ENCODE results near the gene PTCH2.

PTCH2 gene, protein sequence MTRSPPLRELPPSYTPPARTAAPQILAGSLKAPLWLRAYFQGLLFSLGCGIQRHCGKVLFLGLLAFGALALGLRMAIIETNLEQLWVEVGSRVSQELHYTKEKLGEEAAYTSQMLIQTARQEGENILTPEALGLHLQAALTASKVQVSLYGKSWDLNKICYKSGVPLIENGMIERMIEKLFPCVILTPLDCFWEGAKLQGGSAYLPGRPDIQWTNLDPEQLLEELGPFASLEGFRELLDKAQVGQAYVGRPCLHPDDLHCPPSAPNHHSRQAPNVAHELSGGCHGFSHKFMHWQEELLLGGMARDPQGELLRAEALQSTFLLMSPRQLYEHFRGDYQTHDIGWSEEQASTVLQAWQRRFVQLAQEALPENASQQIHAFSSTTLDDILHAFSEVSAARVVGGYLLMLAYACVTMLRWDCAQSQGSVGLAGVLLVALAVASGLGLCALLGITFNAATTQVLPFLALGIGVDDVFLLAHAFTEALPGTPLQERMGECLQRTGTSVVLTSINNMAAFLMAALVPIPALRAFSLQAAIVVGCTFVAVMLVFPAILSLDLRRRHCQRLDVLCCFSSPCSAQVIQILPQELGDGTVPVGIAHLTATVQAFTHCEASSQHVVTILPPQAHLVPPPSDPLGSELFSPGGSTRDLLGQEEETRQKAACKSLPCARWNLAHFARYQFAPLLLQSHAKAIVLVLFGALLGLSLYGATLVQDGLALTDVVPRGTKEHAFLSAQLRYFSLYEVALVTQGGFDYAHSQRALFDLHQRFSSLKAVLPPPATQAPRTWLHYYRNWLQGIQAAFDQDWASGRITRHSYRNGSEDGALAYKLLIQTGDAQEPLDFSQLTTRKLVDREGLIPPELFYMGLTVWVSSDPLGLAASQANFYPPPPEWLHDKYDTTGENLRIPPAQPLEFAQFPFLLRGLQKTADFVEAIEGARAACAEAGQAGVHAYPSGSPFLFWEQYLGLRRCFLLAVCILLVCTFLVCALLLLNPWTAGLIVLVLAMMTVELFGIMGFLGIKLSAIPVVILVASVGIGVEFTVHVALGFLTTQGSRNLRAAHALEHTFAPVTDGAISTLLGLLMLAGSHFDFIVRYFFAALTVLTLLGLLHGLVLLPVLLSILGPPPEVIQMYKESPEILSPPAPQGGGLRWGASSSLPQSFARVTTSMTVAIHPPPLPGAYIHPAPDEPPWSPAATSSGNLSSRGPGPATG

DNA sequence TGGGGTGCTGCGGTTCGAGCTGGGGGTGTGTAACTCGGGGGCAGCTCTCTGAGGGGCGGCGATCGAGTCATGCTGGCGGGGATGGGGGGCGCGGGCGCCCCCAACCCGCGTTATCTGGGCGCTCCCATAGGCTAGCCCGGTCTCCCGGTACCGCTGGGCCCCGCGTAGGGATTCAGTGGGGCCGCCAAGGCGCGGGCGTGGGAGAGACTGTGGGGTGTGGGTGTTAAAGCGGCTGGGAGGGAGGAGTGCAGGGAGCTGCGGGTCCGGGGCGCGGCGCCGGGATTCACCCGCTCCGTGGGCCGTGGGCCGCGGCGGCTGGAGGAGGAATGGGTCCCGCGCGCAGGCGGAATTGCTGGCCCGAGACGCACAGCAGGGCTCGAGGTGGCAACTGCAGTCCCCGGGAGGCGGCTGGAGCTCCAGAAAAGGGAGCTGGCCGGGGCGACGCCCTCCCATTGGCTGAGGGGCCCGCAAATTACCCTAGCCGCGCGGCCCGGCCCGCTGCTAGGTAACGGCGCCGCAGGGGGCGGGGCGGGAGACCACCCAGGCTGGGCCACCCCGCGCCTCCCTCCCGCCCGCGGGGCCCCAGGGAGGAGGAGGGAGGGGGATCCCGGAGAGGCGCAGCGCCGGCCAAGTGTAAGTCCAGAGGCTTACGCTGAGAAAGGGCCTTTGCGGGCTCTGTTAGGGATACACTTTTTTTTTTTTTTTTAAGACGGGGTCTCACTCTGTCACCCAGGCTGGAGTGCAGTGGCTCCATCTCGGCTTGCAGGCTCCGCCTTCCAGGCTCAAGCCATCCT is at the start of gene PTCH2:
Gene PTCH2, minus strand, starts transcription at position 392 of the 794 bp plus-strand sequence. Its CDS starts 321 bp downstream, at position 71.
- no peak for DNase-seq (ENCODE audit: low read depth)

GRCh38 chr1:44890007-44890406 is 47.0 kb upstream of the PTCH2 start:
- no peak for DNase-seq (ENCODE audit: low read depth)

DNA sequence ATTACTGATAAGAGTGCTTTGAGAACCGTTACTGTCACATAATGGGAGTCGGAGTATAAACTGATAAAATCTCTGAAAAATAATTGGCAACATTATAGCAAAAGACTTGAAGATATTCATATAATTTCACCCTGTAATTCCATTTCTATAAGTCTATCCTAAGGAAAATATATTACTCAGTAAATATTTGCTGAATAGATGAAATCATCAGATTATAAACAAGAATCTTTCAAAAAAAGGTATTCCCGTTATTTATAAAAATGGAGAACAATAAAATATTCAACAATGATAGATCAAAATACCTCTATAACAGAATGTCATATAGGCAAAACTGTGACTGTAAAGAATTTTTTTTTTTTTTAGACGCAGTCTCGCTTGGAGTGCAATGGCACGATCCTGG is 42.4 kb upstream of the PTCH2 start:
- DNase-seq (ENCODE audit: low read depth), result no peak

DNA sequence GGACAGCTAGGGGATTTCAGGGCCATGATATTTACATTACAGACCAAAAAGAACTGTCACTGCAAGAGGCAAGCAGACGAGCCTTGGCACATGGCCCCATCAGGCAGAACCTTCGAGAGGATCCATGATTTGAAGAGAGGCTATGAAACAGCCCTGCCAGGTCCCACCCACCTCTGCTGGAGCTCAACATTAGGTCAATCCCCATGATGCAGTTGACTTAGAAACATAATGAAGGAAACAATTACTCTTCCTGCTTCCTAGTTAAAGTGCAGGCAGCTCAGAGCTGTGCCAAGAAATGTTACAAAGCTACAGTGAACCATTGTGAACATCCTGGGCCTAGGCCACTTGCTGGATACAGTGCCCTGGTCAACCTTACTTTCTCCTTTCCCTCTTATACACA is 41.7 kb upstream of the PTCH2 start:
- DNase-seq (ENCODE audit: low read depth), result no peak

GRCh38 chr1:44881011-44881632 is 38.1 kb upstream of the PTCH2 start:
- DNase-seq (ENCODE audit: low read depth), result no peak

DNA sequence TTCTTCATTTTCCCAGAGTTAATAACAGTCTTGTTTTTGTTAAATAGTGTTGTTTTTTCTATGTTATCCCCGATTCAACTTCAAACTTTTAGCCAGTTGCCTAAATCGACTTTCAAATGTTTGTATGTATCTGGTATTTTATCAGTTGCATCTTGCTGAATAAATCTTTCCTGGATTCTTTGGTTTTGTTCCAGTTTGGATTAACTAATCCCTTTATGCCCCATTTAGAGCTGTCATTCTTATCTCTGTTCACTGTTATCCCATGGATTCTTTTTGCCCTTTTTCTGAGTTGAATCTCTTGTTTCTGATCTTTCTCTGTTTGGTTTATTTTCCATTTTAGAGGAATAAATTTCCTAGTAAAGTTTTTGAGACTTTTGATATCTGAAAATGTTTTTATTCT is 31.1 kb upstream of the PTCH2 start:
- DNase-seq (ENCODE audit: low read depth), result no peak

GRCh38 chr1:44870096-44870495 is 27.0 kb upstream of the PTCH2 start:
- no peak for DNase-seq (ENCODE audit: low read depth)

DNA sequence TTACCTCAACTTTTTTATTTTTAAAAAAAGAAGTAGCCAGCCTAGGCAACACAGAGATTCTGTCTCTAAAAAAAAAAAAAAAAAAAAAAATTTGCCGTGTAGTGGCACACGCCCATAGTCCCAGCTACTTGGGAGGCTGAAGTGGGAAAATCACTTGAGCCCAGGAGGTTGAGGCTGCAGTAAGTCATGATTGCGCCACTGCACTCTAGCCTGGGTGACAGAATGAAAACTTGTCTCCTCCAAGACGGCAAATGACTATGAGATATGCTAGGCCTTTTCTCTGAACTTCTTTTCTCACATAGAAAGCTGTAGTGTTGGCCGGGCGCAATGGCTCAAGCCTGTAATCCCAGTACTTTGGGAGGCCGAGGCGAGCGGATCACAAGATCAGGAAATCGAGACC is 24.7 kb upstream of the PTCH2 start:
- no peak for DNase-seq (ENCODE audit: low read depth)

- no peak for DNase-seq (ENCODE audit: low read depth)
Observed at GRCh38 chr1:44862829-44863401, 19.9 kb upstream of the PTCH2 start.

GRCh38 chr1:44860891-44861425 is 17.9 kb upstream of the PTCH2 start:
- DNase-seq (ENCODE audit: low read depth), result no peak

DNA sequence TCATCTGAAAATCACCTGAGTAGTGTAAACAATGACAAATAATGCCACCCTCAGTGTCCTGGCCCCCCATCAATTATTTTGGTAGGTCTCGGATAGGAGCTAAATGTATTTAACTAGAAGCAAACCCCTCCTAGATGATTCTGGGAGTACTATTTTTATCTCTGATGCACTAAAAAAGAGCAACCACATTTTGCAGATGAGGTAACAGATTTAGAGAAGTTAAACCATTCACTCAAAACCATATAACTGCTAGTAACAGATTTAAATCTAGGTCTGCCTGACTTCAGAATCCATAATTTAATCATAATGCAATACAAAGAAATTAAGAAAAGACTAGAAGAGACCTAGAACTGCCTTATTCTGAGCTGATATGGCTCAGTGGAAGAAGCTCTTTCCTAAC is 17.3 kb upstream of the PTCH2 start:
- DNase-seq (ENCODE audit: low read depth), result no peak

- DNase-seq (ENCODE audit: low read depth), result no peak
Observed at GRCh38 chr1:44857446-44857845, 14.4 kb upstream of the PTCH2 start.

DNA sequence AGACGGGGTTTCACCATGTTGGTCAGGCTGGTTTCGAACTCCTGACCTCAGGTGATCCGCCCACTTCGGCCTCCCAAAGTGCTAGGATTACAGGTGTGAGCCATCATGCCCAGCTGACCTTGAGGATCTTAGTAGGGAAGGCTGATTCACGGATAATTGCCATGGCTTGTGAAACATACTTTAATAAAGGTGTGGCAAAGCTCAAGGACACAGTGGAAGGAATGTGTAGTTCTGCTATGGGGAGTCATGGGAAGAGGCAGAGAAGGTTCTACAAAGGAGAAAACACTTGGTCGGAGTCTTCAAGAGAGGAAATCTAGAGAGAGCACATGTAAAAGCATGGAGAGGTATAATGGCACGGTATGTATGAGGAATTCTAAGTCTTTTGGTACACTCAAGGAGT is 12.7 kb upstream of the PTCH2 start:
- no peak for DNase-seq (ENCODE audit: low read depth)

DNA sequence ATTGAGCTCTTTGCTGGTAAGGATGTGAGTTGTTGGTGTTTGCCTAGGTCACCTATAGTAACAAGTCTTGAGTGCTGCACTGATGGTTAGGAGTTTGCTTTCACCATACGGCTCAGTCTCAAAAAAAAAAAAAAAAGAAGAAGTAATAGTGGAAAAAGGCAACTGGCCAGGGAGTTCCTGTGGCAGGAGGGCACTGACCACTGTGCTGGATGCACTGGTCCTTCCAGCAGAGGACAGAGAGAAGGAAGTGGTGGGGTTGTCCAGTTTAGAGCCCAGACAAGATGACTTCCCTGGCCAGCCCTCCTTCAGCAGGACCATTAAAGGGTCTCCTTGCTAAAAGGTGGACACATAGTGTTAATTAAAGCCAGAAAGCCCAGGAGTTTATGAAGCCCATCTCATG is 11.9 kb upstream of the PTCH2 start:
- DNase-seq (ENCODE audit: low read depth), result no peak

DNA sequence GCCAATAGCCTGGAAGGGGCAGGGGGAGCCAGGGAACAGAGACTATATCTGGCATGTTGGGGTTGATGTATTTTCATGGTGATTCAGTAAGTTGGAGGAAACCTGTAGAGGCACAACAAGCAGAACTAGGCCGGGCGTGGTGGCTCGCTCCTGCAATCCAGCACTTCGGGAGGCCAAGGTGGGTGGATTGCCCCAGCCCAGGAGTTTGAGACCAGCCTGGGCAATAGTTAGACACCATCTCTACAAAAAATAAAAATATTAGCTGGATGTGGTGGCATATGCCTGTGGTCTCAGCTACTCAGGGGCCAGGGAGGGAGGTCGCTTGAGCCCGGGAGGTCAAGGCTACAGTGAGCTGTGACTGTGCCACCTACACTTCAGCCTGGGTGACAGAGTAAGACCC is 10.1 kb upstream of the PTCH2 start:
- DNase-seq (ENCODE audit: low read depth), result no peak

- DNase-seq (ENCODE audit: low read depth), result no peak
Observed at GRCh38 chr1:44851308-44851707, 8.3 kb upstream of the PTCH2 start.

DNA sequence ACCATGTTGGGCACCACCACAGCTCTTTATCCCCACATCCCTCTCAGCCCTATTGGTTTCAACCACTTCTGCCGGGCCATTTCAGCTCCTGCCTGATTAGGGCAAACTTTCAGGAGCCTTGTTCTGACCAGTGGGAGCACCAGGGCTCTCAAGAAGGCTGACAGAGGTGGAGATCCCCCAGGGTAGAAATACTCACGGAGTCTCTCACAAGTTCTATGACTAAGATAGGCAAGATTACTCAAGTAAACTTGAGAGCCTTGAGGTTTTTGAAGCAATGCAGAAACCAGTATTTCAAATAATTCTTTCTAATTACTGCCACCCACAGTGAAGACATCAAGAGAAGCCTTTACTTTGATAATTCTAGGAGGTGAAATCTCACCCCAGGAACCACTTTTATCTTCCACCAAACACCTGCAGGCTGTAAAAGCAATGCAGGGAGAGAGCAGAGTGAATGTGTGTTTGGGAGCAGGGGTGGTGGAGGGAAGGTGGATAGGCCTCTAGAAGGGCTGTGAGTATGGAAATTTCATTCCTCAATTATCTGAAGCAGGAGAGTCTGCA is 6.6 kb upstream of the PTCH2 start:
- no peak for DNase-seq (ENCODE audit: low read depth)

GRCh38 chr1:44848456-44849181 is 5.6 kb upstream of the PTCH2 start:
- DNase-seq (ENCODE audit: low read depth), result no peak

- no peak for DNase-seq (ENCODE audit: low read depth)
Observed at GRCh38 chr1:44847845-44848244, 4.8 kb upstream of the PTCH2 start.

DNA sequence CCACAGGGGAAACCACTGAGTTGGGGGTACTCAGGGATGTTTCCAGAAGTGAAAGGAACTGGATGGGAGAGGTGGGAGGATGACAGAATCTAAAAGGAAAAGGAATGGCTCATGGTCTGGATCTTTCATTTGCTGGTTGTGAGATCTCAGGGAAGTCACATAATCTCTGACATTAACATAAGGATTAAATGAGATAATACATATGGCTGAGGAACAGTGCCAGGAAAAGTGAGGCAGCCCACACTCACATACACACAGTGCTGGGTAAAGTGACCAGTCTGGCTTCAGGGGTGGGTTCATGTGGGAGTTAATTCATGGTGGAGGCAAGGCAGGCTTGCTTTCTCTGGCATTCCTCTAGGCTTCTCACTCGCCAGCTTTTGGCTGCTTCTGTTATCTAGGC is 3.9 kb upstream of the PTCH2 start:
- no peak for DNase-seq (ENCODE audit: low read depth)
